ENCODE measurements around the gene DCXR. TPM values are rescaled to one million over a fixed set of nuclear protein-coding genes. Genes with fewer than 3 reads are reported as not detected.

The DCXR gene
- total and polyA plus RNA-seq, 2 of the 13 experiments (the other 11 are each of a cell fraction or from before 2014, with no cell fraction given): 287 to 311 TPM

DNA sequence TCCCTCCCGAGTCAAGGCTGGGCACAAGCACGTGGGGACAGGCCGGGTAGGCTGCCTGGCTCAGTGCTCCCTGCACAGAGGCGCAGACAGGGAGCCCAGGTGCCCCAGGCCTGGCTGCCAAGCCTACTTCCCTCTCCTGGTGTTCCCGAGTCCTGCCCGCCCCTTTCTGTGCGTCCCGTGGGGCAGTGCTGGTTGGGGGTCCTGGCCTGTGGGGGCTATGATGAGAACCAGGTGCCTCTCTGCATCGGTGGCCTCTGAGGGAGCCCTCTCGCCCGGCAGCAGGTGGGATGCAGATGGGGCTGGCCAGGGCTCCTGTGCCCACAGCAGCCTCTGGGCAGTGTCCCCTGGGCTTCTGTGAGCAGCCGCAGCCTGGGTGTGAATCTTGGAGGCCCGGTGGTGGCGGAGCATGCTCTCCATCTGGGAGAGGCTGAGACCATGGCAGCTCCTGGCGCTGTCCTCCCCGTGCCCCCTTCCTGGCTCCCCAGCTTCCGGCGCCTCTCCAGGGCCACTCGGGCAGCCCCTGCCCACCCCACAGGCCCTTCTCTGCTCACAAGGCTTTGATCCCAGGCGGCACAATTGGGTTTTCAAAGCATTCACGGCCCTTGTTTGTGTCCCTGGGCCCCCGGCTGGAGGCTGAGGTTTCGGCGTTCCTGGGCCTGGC, 22.1 kb downstream of the DCXR start (continued):
- TF ChIP-seq, protein P1, sequence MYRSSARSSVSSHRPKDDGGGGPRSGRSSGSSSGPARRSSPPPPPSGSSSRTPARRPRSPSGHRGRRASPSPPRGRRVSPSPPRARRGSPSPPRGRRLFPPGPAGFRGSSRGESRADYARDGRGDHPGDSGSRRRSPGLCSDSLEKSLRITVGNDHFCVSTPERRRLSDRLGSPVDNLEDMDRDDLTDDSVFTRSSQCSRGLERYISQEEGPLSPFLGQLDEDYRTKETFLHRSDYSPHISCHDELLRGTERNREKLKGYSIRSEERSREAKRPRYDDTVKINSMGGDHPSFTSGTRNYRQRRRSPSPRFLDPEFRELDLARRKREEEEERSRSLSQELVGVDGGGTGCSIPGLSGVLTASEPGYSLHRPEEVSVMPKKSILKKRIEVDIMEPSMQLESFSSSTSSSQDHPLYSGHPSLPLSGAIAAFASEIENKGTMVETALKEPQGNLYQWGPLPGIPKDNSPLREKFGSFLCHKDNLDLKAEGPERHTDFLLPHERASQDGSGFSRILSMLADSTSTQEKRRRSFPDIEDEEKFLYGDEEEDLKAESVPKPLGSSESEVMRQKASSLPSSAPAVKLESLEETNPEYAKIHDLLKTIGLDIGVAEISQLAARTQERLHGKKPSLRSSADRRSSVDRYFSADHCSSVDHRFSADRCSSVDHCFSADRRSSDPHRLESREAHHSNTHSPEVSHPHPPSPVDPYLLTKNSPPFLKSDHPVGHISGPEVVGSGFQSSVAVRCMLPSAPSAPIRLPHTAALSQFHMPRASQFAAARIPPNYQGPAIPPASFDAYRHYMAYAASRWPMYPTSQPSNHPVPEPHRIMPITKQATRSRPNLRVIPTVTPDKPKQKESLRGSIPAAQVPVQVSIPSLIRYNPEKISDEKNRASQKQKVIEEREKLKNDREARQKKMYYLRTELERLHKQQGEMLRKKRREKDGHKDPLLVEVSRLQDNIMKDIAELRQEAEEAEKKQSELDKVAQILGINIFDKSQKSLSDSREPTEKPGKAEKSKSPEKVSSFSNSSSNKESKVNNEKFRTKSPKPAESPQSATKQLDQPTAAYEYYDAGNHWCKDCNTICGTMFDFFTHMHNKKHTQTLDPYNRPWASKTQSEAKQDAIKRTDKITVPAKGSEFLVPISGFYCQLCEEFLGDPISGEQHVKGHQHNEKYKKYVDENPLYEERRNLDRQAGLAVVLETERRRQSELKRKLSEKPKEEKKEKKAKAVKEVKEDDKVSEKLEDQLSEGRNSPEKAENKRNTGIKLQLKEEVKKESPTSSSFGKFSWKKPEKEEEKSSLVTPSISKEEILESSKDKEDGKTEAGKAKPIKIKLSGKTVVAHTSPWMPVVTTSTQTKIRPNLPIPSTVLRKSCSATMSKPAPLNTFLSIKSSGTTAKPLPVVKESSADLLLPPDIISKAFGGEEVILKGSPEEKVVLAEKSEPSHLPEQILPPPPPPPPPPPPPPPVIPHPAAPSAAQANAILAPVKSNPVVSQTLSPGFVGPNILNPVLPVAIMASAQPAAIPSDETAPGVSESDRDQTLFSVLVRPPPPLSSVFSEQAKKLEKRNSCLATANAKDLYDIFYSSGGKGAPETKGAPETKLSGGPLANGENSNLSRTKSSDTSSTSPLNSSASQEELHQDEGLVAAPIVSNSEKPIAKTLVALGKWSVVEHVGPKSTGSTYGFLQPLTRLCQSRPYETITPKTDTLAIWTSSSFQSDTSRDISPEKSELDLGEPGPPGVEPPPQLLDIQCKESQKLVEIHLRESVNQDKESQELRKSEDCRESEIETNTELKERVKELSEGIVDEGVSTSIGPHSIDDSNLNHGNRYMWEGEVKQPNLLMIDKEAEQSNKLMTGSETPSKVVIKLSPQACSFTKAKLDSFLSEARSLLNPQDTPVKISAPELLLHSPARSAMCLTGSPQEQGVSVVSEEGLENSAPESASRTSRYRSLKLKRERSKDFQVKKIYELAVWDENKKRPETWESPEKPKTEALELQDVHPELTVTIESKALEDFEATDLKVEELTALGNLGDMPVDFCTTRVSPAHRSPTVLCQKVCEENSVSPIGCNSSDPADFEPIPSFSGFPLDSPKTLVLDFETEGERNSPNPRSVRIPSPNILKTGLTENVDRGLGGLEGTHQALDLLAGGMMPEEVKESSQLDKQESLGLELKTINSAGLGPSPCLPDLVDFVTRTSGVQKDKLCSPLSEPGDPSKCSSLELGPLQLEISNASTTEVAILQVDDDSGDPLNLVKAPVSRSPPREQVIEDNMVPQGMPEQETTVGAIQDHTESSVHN (CRISPR knock-in tag; IDR thresholded peaks at IDR 0.05): no peak
- TF ChIP-seq HNF4A (CRISPR knock-in tag; IDR thresholded peaks at IDR 0.05) (peak; percentile 21; the same call in 1 of the 2 replicates), ZNF263 (CRISPR knock-in tag; IDR thresholded peaks at IDR 0.05) (peak; percentile 31; the same call in 1 of the 2 replicates), SIN3A (IDR thresholded peaks at IDR 0.05; ENCODE audit: borderline replicate concordance, low read depth, low read length) (no peak), ZNF674 (CRISPR knock-in tag; IDR thresholded peaks at IDR 0.05; ENCODE audit: low read depth) (no peak), SALL1 (CRISPR knock-in tag; IDR thresholded peaks at IDR 0.05) (peak; percentile 33), ZNF180 (CRISPR knock-in tag; IDR thresholded peaks at IDR 0.05; ENCODE audit: borderline replicate concordance, low read depth) (no peak), ETV5 (CRISPR knock-in tag; IDR thresholded peaks at IDR 0.05; ENCODE audit: borderline replicate concordance) (peak; percentile 90), ELF1 (CRISPR knock-in tag; IDR thresholded peaks at IDR 0.05) (no peak), ATRX (CRISPR knock-in tag; IDR thresholded peaks at IDR 0.05; ENCODE audit: borderline replicate concordance) (no peak)
- TF ChIP-seq, protein P2, sequence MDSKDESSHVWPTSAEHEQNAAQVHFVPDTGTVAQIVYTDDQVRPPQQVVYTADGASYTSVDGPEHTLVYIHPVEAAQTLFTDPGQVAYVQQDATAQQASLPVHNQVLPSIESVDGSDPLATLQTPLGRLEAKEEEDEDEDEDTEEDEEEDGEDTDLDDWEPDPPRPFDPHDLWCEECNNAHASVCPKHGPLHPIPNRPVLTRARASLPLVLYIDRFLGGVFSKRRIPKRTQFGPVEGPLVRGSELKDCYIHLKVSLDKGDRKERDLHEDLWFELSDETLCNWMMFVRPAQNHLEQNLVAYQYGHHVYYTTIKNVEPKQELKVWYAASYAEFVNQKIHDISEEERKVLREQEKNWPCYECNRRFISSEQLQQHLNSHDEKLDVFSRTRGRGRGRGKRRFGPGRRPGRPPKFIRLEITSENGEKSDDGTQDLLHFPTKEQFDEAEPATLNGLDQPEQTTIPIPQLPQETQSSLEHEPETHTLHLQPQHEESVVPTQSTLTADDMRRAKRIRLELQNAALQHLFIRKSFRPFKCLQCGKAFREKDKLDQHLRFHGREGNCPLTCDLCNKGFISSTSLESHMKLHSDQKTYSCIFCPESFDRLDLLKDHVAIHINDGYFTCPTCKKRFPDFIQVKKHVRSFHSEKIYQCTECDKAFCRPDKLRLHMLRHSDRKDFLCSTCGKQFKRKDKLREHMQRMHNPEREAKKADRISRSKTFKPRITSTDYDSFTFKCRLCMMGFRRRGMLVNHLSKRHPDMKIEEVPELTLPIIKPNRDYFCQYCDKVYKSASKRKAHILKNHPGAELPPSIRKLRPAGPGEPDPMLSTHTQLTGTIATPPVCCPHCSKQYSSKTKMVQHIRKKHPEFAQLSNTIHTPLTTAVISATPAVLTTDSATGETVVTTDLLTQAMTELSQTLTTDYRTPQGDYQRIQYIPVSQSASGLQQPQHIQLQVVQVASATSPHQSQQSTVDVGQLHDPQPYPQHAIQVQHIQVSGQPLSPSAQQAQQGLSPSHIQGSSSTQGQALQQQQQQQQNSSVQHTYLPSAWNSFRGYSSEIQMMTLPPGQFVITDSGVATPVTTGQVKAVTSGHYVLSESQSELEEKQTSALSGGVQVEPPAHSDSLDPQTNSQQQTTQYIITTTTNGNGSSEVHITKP (CRISPR knock-in tag; IDR thresholded peaks at IDR 0.05; ENCODE audit: low read depth): peak; percentile 64; the same call in 1 of the 2 replicates
- TF ChIP-seq, protein P3, sequence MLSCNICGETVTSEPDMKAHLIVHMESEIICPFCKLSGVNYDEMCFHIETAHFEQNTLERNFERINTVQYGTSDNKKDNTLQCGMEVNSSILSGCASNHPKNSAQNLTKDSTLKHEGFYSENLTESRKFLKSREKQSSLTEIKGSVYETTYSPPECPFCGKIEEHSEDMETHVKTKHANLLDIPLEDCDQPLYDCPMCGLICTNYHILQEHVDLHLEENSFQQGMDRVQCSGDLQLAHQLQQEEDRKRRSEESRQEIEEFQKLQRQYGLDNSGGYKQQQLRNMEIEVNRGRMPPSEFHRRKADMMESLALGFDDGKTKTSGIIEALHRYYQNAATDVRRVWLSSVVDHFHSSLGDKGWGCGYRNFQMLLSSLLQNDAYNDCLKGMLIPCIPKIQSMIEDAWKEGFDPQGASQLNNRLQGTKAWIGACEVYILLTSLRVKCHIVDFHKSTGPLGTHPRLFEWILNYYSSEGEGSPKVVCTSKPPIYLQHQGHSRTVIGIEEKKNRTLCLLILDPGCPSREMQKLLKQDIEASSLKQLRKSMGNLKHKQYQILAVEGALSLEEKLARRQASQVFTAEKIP (CRISPR knock-in tag; IDR thresholded peaks at IDR 0.05; ENCODE audit: borderline replicate concordance): no peak
- TF ChIP-seq, protein P4, sequence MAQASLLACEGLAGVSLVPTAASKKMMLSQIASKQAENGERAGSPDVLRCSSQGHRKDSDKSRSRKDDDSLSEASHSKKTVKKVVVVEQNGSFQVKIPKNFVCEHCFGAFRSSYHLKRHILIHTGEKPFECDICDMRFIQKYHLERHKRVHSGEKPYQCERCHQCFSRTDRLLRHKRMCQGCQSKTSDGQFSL (CRISPR knock-in tag; IDR thresholded peaks at IDR 0.05): peak; percentile 19; the same call in 1 of the 2 replicates
